PC-3 (cell line): ENCODE measurements around the gene ERRFI1.

Experiments used
- EZH2 ChIP-seq: fragments of 300-600 bp; sonication (generic); IDR thresholded peaks from one replicate; pipeline ENCODE4 v1.6.1; 2017; ENCODE audit warnings: antibody characterized with exemption, mild to moderate bottlenecking, low read length; ENCODE audit not compliant: unreplicated experiment
- TF ChIP-seq, protein P1 (sequence below): fragments of 300-600 bp; sonication (generic); conservative IDR thresholded peaks from 2 replicates; pipeline ENCODE4 v1.5.1; 2017; ENCODE audit warnings: antibody characterized with exemption, low read depth, mild to moderate bottlenecking, low read length

DNA sequence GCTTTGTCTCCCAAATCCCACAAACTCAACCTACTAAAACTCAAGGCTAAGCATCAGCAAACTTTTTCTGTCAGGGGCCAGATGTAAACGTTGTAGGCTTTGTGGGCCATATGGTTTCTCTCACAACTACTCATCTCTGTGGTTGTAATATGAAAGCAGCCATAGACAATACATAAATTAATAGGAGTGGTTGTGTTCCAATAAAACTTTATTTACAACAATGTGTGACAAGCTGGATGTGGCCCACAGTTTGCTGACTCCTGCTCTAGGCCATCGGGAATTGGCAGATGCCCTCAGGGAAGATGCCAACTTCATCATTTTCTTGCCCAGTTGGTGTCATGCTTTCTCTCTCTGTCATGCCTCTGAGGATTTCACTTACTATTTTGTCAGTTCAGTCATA, 17.5 kb upstream of the ERRFI1 start:
- TF ChIP-seq, protein P1, sequence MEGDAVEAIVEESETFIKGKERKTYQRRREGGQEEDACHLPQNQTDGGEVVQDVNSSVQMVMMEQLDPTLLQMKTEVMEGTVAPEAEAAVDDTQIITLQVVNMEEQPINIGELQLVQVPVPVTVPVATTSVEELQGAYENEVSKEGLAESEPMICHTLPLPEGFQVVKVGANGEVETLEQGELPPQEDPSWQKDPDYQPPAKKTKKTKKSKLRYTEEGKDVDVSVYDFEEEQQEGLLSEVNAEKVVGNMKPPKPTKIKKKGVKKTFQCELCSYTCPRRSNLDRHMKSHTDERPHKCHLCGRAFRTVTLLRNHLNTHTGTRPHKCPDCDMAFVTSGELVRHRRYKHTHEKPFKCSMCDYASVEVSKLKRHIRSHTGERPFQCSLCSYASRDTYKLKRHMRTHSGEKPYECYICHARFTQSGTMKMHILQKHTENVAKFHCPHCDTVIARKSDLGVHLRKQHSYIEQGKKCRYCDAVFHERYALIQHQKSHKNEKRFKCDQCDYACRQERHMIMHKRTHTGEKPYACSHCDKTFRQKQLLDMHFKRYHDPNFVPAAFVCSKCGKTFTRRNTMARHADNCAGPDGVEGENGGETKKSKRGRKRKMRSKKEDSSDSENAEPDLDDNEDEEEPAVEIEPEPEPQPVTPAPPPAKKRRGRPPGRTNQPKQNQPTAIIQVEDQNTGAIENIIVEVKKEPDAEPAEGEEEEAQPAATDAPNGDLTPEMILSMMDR: no peak
- TF ChIP-seq EZH2: no peak
